Spleen (tissue), 11 donors: ENCODE data around the gene PTPRN2. TPM values are rescaled to one million over a fixed set of nuclear protein-coding genes. Genes with fewer than 3 reads are reported as not detected.

ENCODE experiments used
- DNase-seq: peaks from one replicate; pipeline ENCODE4 v3.0.0-alpha.2; 2020
- H3K27ac ChIP-seq, 8 donors: fragments of 200-600 bp; sonication (generic) in 7 of 8; 1 replicate in 4 of 8; 2 replicates in 4 of 8; pipeline versions ENCODE4 v1.5.0 to v1.8.0; 2016 to 2021; ENCODE audit warnings: inconsistent platforms in 4 of 8, mild to moderate bottlenecking in 4 of 8, moderate library complexity in 1 of 8
- H3K27me3 ChIP-seq, 7 donors: fragments of 200-600 bp; sonication (generic) in 6 of 7; replicated peaks in 1 of 7; 1 replicate in 4 of 7; 2 replicates in 3 of 7; pipeline versions ENCODE4 v1.5.0 to v1.8.0; 2016 to 2021; ENCODE audit warnings: inconsistent platforms in 3 of 7, mild to moderate bottlenecking in 1 of 7
- H3K36me3 ChIP-seq, 6 donors: fragments of 200-600 bp; sonication (generic) in 5 of 6; 1 replicate in 4 of 6; 2 replicates in 2 of 6; pipeline versions ENCODE4 v1.5.0 to v1.8.0; 2016 to 2021; ENCODE audit warnings: inconsistent platforms in 2 of 6
- H3K4me1 ChIP-seq, 6 donors: fragments of 200-600 bp; sonication (generic) in 5 of 6; 1 replicate in 3 of 6; 2 replicates in 3 of 6; pipeline versions ENCODE4 v1.5.0 to v1.8.0; 2016 to 2021; ENCODE audit warnings: inconsistent platforms in 3 of 6
- H3K4me3 ChIP-seq, 8 donors: fragments of 200-600 bp; sonication (generic) in 7 of 8; 1 replicate in 4 of 8; 2 replicates in 4 of 8; pipeline versions ENCODE4 v1.5.0 to v1.8.0; 2016 to 2021; ENCODE audit warnings: inconsistent platforms in 4 of 8, mild to moderate bottlenecking in 4 of 8, moderate library complexity in 2 of 8
- H3K9me3 ChIP-seq, 8 donors: fragments of 200-600 bp; sonication (generic) in 7 of 8; 1 replicate in 4 of 8; 2 replicates in 4 of 8; pipeline versions ENCODE4 v1.5.0 to v1.8.0; 2016 to 2021; ENCODE audit warnings: inconsistent platforms in 4 of 8
- CTCF ChIP-seq, 11 experiments: fragments of 200-600 bp in 7 of 11; fragments of 450-650 bp in 4 of 11; sonication (generic) in 4 of 11; IDR thresholded peaks in 8 of 11; conservative IDR thresholded peaks in 3 of 11; 1 replicate in 7 of 11; 2 replicates in 4 of 11; pipeline versions ENCODE4 v1.4.0 to v1.8.0; 2016 to 2021; ENCODE audit warnings: antibody characterized with exemption in 11 of 11, inconsistent platforms in 4 of 11, mild to moderate bottlenecking in 1 of 11
- POLR2A ChIP-seq, 3 donors: fragments of 450-650 bp; IDR thresholded peaks; one replicate each; pipeline ENCODE4 v1.5.1; 2017; ENCODE audit warnings: antibody characterized with exemption in 3 of 3, mild to moderate bottlenecking in 1 of 3
- POLR2AphosphoS5 ChIP-seq, 3 donors: sonication (generic); formaldehyde crosslinking; IDR thresholded peaks; one replicate each; pipeline ENCODE4 v1.5.1; 2017; ENCODE audit warnings: antibody characterized with exemption in 3 of 3
- WGBS, 5 donors: extraction: QIAGEN DNeasy Blood & Tissue Kit in 3 of 5; methylation state at CpG; one replicate each; pipeline versions ENCODE4 v1.1.5 to v1.1.7; 2013 to 2018; 5-methylcytosine and 5-hydroxymethylcytosine counted together
- intact Hi-C: fragments of 100-400 bp; cut with DNase I; formaldehyde crosslinking; loops from one replicate; pipeline ENCODE4 v1.15.0; 2023; ENCODE audit warnings: low total_unique reads
- polyA plus RNA-seq, 3 donors: library from polyadenylated mRNA; stranded (reverse); fragments of 200-250 nt; gene quantifications; one replicate each; pipeline ENCODE4 v1.2.1, GENCODE V29; 2013
- total RNA-seq, 7 donors: library from RNA; depleted of rRNA in 3 of 7; stranded (reverse); fragments of >200 nt in 3 of 7; fragmentation: NEBNext Ultra II Directional in 4 of 7; extraction: Animal tissue kit (Norgen Biotek cat#: 25700) in 4 of 7; gene quantifications; one replicate each; pipeline versions ENCODE4 v1.1.0 to v1.2.1, GENCODE V29; 2016 to 2021
- donor health status: healthy with polysubstance abuse.
- donor health status: DM: no; HTN: no; CAD: no; lungs with moderate emphysema.
- donor health status: DM: no; HTN: no; CAD: no.
- donor health status: Bipolar disorder and iron deficiency.
- donor health status: healthy.
- donor health status: DM: no; HTN: no; CAD: no.
- donor health status: DM: yes; HTN: yes; CAD: no.

Gene PTPRN2
- total and polyA plus RNA-seq, 10 donors: 7.0 to 22.8 (median 16.8) TPM

- Histone ChIP-seq H3K4me1 (peaks cover 0 to 9% (median 0%) of the 10 kb centered on the region in 6 donors), H3K27ac (no peak overlapping the region), H3K27me3 (peaks cover 0 to 9% (median 0%) of the 10 kb centered on the region in 7 donors), H3K9me3 (no peaks in the 10 kb centered on the region), H3K36me3 (no peaks in the 10 kb centered on the region), H3K4me3 (no peak overlapping the region)
- no peak for DNase-seq
- WGBS, 5 donors: 64 to 72% (median 68%) methylated on average over 16 to 17 of the region's 17 CpGs
- TF ChIP-seq POLR2A (IDR thresholded peaks at IDR 0.05): no peak
- no peak for TF ChIP-seq POLR2AphosphoS5 (IDR thresholded peaks at IDR 0.05)
- no peak for TF ChIP-seq CTCF (IDR thresholded peaks at IDR 0.05 in 8 of 11, conservative IDR thresholded peaks at IDR 0.05 in 3 of 11)
- intact Hi-C loops: no loop called here
Measured at GRCh38 chr7:158532093-158532627, 55.5 kb downstream of the PTPRN2 start.

- TF ChIP-seq POLR2A (IDR thresholded peaks at IDR 0.05) (no peak), CTCF (IDR thresholded peaks at IDR 0.05 in 8 of 11, conservative IDR thresholded peaks at IDR 0.05 in 3 of 11) (no peak), POLR2AphosphoS5 (IDR thresholded peaks at IDR 0.05) (no peak)
- peaks cover 0 to 13% (median 0%) of the 10 kb centered on the region in 7 donors for H3K27me3 ChIP-seq
- H3K36me3 ChIP-seq: no peaks in the 10 kb centered on the region
- H3K4me1 ChIP-seq: peaks cover 0 to 4% (median 0%) of the 10 kb centered on the region in 6 donors
- H3K27ac ChIP-seq: no peak overlapping the region
- intact Hi-C loops: no loop called here
- no peak for DNase-seq
- H3K9me3 ChIP-seq: no peaks in the 10 kb centered on the region
- 79 to 93% (median 87%) methylated on average over 11 of the region's 11 CpGs for WGBS, 5 donors
- no peak overlapping the region for H3K4me3 ChIP-seq
Measured at GRCh38 chr7:158531661-158532060, 56.0 kb downstream of the PTPRN2 start.

GRCh38 chr7:158530800-158531609 lies 56.6 kb downstream of the PTPRN2 start:
- Histone ChIP-seq H3K36me3 (no peaks in the 10 kb centered on the region), H3K9me3 (no peaks in the 10 kb centered on the region), H3K4me3 (no peak overlapping the region), H3K27me3 (peaks cover 0 to 18% (median 0%) of the 10 kb centered on the region in 7 donors), H3K27ac (no peak overlapping the region), H3K4me1 (no peaks in the 10 kb centered on the region)
- 72 to 86% (median 81%) methylated on average over 22 to 24 of the region's 24 CpGs for WGBS, 5 donors
- intact Hi-C loops: no loop called here
- TF ChIP-seq POLR2AphosphoS5 (IDR thresholded peaks at IDR 0.05) (no peak), CTCF (IDR thresholded peaks at IDR 0.05 in 8 of 11, conservative IDR thresholded peaks at IDR 0.05 in 3 of 11) (no peak), POLR2A (IDR thresholded peaks at IDR 0.05) (no peak)
- DNase-seq: no peak
